Breast epithelium (tissue), 3 donors: ENCODE data around the gene TBC1D3B.

Experiments used
- CTCF ChIP-seq, 3 donors: fragments of 450-650 bp; IDR thresholded peaks; one replicate each; pipeline ENCODE4 v1.5.1; 2016 to 2017; ENCODE audit warnings: antibody characterized with exemption in 3 of 3, mild to moderate bottlenecking in 3 of 3, moderate library complexity in 3 of 3
- POLR2A ChIP-seq: fragments of 450-650 bp; IDR thresholded peaks from one replicate; pipeline ENCODE4 v1.6.1; 2016; ENCODE audit warnings: antibody characterized with exemption, mild to moderate bottlenecking, moderate library complexity
- POLR2AphosphoS5 ChIP-seq, 3 donors: sonication (generic); formaldehyde crosslinking; IDR thresholded peaks; one replicate each; pipeline ENCODE4 v1.6.1; 2017; ENCODE audit warnings: antibody characterized with exemption in 3 of 3

GRCh38 chr17:36213695-36214094 is 37.3 kb upstream of the TBC1D3B start:
- TF ChIP-seq CTCF (IDR thresholded peaks at IDR 0.05), result no peak
- no peak for TF ChIP-seq POLR2A
- no peak for TF ChIP-seq POLR2AphosphoS5 (IDR thresholded peaks at IDR 0.05)
